ENCODE measurements around the gene ZEB2. TPM values are rescaled to one million over a fixed set of nuclear protein-coding genes. Genes with fewer than 3 reads are reported as not detected.

ZEB2 gene
- total and polyA plus RNA-seq, 10 of the 15 experiments (the other 5 are each of a cell fraction or from before 2014, with no cell fraction given), result 0.14 to 3.2 (median 0.84) TPM

- TF ChIP-seq NFYB (IDR thresholded peaks at IDR 0.05; ENCODE audit: insufficient read depth, low read depth, low read length) (no peak), TBL1XR1 (IDR thresholded peaks at IDR 0.05; ENCODE audit: low read depth, low read length) (peak; percentile 48; the same call in 1 of the 2 replicates), CHD4 (IDR thresholded peaks at IDR 0.05) (no peak), PML (IDR thresholded peaks at IDR 0.05; ENCODE audit: low read length) (peak; percentile 55; the same call in 1 of the 2 replicates), KLF5 (IDR thresholded peaks at IDR 0.05; ENCODE audit: partially characterized antibody) (no peak), CBX5 (IDR thresholded peaks at IDR 0.05; ENCODE audit: low read depth) (peak; percentile 73; the same call in 1 of the 2 replicates), ASH2L (IDR thresholded peaks at IDR 0.05; ENCODE audit: borderline replicate concordance, low read depth) (no peak), CTCF (IDR thresholded peaks at IDR 0.05 in 2 of 3, conservative IDR thresholded peaks at IDR 0.05 in 1 of 3; ENCODE audit: control insufficient read depth in 2 of 3, extremely low read depth in 1 of 3, insufficient read depth in 1 of 3, low read depth in 3 of 3, low read length in 3 of 3) (no peak), PBX3 (IDR thresholded peaks at IDR 0.05; ENCODE audit: insufficient replicate concordance, low read depth, low read length) (no peak), RUNX3 (IDR thresholded peaks at IDR 0.05; ENCODE audit: low read length) (peak; percentile 96), SPI1 (IDR thresholded peaks at IDR 0.05; ENCODE audit: borderline replicate concordance, insufficient read depth, low read depth, low read length) (peak; percentile 34; the same call in 1 of the 2 replicates), CEBPB (IDR thresholded peaks at IDR 0.05; ENCODE audit: borderline replicate concordance in 1 of 2, low read depth in 2 of 2, low read length in 2 of 2) (peak in 1 of 2 experiments; percentile 87; a peak in 1 of 4 replicates), NFYA (IDR thresholded peaks at IDR 0.05; ENCODE audit: borderline replicate concordance, low read depth, low read length) (no peak), SMAD1 (IDR thresholded peaks at IDR 0.05; ENCODE audit: low read depth, partially characterized antibody) (no peak), POLR2AphosphoS2 (IDR thresholded peaks at IDR 0.05; ENCODE audit: low read depth, low read length) (no peak), MTA3 (IDR thresholded peaks at IDR 0.05; ENCODE audit: borderline replicate concordance, low read length) (peak; percentile 94), YY1 (IDR thresholded peaks at IDR 0.05; ENCODE audit: low read depth, low read length) (no peak), EP300 (IDR thresholded peaks at IDR 0.05; ENCODE audit: borderline replicate concordance in 1 of 2, control insufficient read depth in 1 of 2, low read depth in 2 of 2, low read length in 2 of 2) (peak; percentile 22 to 49; a peak in 1 of 4 replicates)
Observed at GRCh38 chr2:144382849-144383248, 137.1 kb downstream of the ZEB2 start (continued).

Measured in GM12878 (cell line).